CD4-positive, alpha-beta T cell treated with Interleukin-15 for 4 hours (primary cell): ENCODE data around the gene CTSA.
A peak's percentile ranks its signal among the peaks of the same experiment; 100 is the strongest.
"Not testable (repeated sequence)": the region's sequence is repeated elsewhere in the genome, so short reads cannot be mapped to it uniquely, and the experiment has no call there.

Experiments used
- DNase-seq: peaks from one replicate; pipeline ENCODE4 v3.0.0-alpha.2; 2020; ENCODE audit warnings: low spot score

CTSA gene

DNA sequence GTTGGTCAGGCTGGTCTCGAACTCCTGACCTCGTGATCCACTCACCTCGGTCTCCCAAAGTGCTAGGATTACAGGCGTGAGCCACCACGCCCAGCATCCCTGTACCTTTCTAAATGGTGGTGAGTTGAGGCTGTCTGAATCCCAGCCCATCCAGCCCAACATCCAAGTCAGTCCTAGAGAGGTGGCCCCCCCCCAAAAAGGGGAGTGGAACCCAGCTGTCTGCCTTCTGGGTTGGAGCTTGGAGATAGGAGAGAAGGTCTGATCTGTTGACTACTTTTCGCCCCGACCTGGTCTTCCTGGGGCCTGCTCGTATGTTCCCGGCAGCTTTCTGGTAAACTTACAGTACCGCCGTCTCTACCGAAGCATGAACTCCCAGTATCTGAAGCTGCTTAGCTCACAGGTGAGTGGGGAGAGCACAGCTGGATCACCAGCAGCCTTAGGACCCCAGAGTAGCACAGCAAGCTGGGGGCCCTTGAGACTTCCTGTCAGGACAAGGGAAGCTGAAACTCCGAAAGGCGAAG, 5.6 kb downstream of the CTSA start:
- no peak for DNase-seq

DNA sequence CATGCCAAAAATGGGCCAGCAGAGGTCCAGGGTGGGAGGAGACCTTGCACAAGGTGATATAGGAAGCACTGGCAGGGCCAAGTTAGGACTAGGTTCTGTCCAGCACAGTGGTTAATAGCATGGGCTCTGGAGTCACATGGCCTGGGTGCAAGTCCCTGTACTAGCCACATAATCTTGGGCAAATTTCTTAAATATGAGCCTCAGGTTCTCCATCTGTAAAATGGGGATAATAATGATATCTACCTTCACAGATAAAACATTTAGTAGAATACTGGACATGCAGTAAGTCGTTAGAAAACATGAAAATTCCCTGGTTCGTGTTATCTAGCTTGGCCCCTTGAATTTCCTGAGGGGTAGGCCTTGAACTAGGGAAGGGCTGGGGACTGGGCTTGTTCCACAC, 6.2 kb downstream of the CTSA start:
- no peak for DNase-seq

DNA sequence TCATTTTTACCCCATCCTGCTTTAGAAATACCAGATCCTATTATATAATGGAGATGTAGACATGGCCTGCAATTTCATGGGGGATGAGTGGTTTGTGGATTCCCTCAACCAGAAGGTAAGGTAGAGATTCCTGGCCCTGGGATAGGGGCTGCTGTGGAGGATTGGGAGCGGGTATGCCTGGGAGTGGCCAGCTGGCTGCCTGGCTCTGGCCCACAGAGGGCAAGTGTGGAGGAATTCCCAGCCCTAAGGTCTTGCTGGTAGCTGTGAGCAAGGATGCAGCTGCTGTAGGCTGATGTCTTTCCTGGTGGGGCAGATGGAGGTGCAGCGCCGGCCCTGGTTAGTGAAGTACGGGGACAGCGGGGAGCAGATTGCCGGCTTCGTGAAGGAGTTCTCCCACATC, 6.6 kb downstream of the CTSA start:
- DNase-seq = no peak

DNA sequence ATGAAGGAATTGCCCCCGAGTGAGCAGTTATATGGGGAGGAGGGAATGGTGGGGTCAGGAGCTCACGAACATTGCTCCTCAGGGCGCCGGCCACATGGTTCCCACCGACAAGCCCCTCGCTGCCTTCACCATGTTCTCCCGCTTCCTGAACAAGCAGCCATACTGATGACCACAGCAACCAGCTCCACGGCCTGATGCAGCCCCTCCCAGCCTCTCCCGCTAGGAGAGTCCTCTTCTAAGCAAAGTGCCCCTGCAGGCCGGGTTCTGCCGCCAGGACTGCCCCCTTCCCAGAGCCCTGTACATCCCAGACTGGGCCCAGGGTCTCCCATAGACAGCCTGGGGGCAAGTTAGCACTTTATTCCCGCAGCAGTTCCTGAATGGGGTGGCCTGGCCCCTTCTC, 7.2 kb downstream of the CTSA start:
- DNase-seq = no peak

DNA sequence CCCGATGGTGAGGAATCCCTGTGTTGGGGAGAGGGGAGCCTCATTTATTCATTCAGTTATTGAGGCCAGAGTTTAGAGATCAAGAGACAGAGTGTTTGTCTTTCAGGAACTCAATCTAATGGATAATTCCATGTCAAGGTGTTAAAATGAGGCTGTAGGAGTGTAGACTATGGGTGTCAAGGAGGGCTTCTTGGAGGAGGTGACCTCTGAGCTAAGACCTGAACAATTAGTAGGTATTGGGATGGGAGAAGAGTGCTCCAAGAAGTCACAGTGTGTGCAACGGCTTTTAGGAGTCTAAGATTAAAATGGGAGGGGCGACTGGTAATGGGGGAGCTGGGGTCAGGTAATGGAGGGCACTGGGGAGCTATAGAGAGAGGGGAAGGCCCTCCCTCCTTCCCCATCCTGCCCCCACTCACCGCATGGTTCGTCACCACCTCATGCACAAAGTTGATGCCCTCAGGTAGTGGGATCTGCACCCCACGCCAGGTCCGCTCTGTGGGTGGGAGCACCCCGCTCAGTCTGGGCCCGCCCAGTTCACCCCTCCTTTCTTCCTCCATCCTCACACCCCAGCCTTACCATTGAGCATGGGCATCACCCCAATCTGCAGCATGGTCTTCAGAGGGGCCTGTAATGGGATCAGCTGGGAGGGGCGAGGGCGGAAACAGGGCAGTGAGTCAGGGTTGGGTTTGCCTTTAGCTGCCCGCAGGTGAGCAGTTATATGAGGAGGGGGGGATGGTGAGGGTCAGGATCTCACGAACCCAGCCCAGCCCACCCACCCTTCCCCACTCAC, 8.1 kb downstream of the CTSA start:
- DNase-seq = no peak

DNA sequence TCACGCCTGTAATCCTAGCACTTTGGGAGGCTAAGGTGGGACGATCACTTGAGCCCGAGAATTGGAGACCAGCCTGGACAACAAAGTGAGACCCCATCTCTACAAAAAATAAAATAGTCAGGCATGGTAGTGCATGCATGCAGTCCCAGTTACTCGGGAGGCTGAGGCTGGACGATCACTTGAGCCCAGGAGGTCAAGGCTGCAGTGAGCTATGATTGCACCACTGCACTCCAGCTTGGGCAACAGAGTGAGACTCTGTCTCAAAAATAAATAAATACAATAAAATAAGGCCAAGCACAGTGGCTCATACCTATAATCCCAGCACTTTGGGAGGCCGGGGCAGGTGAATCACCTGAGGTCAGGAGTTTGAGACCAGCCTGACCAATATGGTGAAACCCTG, 10.2 kb downstream of the CTSA start:
- not testable (repeated sequence) for DNase-seq

DNA sequence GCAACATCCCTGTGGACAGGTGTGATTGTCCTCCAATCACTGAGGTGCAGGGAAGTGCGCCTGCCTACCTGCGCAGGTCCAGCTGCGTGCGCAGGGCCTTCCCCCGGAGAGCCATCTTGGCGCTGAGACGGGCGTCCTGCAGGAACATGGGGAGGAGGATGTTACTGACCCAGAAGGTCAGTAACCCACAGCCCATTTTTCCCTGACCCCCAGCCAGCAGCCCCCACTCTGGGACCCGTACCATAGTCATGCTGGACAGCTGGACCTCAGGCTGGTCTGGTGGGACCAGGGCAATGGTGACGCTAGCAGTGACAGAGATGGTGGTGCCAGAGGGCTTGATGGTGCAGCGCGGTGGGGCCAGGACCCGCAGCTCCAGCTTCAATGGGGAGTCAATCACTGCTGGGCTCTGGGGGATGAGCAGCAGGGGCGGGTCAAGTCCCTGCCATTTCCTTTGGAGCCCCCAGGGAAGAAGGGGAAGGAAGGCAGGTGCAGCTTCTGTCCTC, 11.1 kb downstream of the CTSA start:
- DNase-seq = no peak

DNA sequence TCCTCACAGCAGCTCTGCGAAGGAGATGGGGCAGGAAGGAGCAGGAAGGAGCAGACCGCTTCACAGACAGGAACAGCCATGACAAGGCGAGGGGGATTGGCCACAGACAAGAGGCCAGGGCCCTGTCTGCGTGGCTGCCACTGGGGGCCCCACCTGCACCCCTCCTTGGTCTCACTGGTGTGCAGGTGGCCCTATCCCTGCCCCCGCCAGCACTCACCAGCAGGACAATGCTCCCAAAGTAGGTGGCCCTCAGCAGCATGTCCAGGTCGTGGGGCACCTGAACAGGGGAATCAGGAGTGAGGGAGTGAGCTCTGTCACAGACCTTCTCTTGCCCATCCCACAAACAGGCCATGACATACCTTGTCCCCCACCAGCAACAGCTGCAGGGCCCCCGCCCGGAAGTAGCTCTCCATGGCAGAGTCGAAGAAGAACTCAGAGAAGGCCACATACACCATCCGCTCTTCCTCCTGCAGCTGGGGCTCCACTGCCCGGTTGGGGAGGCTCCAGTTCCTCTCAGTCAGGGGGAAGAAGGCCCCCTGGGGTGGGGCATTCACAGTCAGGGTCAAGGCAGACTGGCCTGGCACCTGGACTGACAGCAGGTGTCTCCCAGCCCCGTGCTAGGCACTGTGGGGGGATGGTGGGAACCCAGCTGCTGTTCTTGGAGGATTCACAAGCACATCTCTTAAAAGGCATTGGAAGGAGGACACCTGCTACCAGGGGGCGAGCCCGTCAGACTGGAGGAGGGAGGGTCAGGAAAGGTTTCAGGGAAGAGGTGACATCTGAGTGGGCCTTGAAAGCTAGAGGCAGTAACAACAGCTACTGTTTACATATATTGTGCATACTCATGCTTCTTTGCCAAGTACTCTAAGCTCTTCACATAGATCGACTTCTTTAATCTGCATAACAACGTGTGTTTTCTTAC, 13.7 kb downstream of the CTSA start:
- DNase-seq = no peak

DNA sequence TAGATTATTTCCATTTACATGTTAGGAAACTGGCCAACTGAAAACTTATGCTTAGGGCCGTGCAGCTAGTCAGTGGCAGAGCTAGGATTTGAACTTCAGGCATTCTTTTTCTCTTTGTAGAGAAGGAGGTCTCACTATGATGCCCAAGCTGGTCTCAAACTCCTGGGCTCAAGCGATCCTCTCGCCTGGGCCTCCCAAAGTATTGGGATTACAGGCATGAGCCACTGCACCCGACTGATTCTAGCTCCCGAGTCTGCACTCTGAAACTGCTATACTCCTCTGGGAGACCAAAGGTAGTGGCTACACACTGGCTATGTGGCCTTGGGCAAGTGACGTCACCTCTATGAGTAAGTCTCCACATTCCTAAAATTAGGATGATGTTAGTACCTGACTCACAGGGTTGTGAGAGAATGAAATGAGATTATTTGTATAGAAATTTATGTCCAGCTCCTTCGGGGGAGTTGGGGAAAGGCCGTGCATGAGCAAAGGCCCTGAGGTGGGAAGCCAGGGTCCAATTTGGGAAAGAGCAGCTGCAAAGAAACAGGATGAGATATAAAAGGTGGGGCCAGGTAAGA, 14.5 kb downstream of the CTSA start:
- no peak for DNase-seq

DNA sequence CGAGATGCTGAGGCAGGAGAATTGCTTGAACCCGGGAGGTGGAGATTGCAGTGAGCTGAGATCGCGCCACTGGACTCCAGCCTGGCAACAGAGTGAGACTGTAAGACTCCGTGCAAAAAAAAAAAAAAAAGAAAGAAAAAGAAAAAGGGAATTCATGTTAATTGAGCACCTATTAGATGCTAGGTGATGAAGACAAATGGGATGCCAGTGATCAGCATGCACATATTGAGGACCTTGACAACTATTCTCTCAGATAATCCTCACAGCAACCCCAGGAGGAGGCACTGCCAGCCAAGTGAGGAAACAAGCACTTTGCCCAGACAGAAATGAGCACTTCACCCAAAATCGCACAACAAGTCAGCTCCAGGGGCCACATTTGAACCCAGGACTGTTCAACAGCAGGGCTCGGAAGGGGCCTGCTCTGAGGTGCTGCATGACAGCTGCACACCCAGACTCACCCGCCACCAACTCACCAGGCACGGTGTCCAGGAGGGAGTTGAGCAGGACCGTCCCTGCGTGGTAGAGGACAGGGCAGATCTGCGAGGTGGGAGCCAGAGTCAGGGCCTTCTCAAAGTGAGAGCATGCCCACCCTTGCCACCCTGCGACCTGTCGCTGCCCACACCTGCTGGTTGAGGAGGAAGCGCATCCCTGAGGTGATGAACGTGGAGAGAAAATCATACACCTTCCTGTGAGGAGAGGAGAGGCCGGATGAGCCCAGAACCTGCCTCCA, 16.2 kb downstream of the CTSA start:
- DNase-seq = no peak

DNA sequence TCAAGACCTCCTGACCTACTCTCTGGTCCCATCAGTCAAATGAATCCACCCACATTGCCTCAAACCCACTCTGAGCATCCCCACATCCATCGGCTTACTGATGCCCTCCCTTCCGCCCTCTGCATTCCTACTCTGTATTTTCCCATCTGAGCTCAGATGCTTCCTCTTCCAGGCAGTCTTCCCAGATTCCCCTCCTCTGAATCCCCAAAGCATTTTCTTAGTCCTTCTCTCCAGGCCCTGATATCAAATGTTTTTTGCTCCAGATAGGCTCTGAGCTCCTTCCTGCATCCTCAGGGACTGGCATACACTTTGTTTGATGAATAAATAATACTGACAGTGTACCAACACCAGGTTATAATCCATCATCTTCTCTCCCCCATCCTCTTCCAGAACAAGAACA, 16.9 kb downstream of the CTSA start:
- no peak for DNase-seq

DNA sequence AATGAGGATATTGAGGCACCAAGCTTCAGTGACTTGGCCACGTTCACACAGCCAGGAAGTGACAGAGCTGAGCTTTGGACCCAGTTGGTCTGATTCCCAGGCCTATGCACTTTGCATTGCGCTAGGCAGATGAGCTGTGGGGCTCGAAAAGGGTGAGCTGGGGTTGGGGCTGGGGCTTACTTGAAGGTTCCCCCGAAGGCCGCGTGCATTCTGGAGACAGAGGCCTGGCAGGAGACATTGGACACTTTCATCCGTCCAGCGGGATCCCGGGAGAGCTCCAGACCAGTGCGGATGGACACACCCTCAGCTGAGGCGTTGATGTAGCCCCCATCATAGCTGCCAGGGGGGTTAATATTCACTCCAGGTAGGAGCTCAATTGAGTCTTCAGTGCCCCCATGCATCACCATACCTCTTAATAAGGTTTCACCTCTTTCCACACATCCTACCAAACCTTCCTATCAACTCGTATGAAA, 18.2 kb downstream of the CTSA start:
- DNase-seq = no peak

DNA sequence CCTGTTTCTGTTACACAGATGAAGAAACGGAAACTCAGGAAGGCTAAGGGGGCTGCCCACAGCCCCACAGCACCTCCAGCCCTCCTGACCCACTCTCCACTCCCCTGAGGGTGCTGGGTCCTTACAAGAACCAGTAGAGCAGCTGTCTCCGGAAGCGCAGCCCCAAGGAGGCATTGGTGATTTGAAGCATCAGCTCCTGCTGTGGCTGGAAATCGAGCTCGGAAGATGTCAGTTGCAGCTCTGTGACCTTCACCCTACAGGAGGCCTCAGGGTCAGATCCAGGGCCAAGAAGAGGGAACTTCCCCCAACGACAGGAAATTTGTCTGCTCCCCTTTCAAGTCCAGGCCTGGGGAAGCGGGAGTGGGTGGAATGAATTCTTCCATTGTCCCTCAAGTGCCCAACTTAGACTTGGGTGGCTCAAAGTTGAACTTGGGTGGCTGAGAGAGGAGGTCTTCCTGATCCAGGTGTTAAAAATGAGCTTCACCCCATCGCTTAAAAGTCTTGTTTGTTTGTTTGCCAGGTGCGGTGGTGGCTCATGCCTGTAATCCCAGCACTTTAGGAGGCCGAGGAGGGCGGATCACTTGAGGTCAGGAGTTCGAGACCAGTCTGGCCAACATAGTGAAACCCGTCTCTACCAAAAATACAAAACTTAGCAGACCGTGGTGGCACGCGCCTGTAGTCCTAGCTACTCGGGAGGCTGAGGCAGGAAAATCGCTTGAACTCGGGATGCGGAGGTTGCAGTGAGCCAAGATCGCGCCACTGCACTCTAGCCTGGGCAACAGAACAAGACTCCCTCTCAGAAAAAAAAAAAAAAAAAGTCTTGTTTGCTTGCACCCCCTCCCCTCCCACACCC, 18.9 kb downstream of the CTSA start:
- no peak for DNase-seq

DNA sequence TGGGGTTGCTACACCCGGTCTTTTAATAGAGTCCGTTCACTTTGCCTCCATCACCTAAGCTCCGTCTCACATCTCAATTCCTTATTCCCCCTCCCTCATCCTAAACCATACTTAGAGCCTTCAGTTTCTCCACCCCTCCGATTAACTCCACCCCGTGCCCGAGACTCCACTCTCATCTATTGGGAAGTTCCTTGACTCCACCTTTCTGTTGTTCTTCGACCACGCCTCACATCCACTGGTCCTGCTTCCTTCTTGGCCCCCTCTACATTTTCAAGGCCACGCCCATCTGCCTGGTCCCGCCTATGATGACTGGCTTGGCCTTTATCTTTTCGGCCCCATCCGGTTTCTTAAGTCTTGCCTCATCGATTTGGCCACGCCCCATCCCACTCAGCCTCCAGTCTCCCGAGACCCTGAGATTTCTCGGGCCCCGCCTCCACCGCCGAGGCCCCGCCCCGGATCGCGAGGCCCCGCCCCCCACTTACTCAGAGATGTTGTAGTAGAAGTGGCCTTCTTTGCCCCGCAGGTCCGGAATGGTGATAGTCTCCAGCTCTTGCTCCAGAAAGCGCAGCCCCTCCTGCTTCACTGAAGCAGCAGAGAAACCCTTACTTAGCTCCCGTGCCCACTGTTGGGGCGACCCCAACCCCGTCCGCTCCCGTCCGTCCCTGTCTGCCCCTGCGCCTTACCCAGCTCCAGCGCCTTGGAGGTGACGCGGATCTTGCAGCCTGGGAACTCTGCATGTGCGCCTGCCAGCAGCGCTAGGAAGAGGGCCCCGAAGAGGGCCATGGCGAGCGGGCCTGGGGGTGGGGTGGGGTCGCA, 19.7 kb downstream of the CTSA start:
- DNase-seq = peak; percentile 92

DNA sequence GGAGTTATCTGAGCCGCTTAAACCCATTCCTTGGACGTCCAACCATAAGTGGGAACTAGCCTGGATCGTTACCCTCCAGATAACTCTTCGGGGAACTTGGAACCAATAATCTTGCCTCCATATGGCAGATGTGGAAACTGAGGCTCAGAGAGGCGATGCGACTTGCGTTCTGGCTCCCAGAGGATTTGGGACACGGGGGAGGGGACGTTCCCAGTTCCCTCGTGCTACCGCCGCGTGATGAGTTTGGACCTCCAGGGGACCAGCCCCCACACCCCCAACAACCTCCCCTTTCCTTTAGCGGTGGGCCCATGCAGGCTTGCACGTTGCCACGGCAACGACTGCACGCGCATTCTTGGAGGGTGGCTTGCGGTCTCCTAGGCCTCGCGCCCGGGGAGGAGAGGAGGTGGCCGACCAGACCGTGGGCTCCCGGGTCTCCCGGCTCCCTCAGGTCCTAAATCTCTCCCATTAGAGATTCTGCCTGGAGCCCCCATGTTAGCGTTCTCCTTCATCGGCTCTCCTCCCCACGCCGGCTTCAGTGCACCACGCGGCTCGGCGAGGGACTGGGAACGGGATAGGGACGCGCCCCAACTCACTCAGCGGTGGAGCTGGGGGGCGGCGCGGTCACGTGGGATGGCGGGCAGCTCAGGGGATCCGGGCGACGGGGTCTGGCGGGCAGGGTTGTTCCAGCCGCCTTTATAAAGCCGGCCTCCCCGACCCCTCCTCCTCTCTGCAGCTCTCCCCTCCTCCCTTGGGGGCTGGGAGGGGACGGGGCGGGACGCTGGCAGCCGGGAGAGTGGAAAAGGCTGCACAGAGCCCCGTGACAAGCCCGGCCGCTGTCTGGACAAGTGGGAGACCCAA, 20.6 kb downstream of the CTSA start, which contains the start of gene PLTP:
Gene PLTP (minus strand): TSS at position 670 of the 858 bp plus-strand sequence. CDS start 703 bp downstream, outside the sequence.
- no peak for DNase-seq

DNA sequence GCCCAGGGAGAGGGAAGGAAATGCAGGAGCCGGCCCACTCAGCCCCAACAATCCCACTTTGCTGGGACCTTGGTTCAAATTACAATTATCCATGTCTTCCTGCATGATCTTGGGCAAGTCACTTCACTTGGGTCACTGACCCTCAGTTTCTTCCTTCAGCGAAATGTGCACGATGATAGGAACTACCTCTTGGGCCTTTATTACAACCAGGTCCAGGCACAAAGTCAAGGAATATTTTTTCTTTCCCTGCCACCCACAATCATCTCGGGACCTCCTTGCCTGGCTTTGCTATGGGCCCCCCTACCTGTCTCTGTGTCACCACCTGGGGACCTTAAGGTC, 21.2 kb downstream of the CTSA start:
- DNase-seq = no peak

DNA sequence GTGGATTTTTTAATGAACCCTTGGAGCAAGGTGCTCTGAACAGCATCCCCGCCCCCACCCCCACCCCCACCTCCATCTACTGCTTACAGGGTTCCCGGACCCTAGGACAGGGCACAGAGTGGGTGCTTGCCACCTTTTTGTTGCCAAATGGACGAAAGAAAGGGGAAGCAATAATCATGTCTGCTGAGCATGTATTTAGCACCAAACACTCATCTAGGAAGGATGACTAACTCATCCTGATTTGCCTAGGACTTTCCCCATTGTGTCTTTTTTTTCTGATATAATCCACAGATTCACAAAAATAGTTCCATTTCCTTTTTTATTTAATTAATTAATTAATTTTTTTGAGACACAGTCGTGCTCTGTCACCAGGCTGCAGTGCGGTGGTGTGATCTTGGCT, 22.0 kb downstream of the CTSA start:
- DNase-seq = no peak

DNA sequence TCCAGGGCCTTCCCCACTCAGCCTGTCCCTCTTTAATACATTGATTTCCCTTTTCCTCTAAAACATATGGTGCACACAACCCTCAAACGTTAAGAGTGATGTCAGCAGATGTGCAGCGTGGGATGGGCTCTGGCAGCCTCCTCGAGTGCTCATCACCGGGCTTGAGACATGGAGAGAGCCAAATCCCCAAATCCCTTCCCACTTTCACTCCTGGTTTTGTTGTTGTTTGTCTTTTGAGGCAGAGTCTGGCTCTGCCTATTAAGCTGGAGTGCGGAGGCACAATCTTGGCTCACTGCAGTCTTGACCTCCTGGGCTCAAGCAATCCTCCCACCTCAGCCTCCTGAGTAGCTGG, 26.6 kb downstream of the CTSA start:
- no peak for DNase-seq

DNA sequence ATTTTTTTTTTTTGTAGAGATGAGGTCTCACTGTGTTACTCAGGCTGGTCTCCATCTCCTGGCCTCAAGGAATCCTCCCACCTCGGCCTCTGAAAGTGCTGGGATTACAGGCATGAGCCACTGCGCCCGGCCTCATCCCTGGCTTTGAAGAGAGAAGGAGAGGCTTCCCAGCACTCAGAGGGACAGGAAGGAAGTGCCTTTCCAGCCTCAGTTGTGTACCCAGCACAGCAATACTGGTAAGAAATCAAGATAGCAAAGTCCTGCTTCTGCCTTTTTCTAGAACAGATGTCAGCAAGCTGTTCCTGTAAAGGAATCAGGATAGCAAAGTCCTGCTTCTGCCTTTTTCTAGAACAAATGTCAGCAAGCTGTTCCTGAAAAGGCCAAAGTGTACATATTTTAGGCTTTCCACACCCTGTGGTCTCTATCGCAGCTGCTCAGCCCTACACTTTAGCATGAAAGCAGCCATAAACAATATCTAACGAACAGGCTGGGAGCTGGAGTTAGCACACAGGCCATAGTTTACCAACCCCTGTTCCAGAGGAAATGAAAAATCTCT, 27.1 kb downstream of the CTSA start:
- no peak for DNase-seq
